Measurements from ENCODE around the gene TPGS2.
"Not testable (repeated sequence)": the region's sequence is repeated elsewhere in the genome, so short reads cannot be mapped to it uniquely, and the experiment has no call there.

TPGS2 gene

DNA sequence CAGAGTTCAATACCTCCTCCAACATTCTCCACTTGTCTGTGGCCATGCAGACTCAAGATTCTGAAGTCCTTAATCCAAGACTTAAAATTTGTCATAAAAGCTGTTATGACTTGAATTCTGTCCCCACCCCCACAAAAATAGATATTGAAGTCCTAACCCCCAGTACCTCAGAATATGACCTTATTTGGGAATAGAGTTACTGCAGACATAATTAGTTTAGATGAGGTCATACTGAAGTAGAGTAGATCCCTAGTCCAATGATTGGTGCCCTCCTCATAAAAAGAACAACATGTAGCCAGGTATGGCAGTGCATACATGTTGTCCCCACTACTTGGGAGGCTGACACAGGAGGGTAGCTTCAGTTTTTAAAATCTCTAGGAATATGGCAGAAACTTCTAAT lies 9.2 kb downstream of the TPGS2 start:
- no peak for DNase-seq

DNA sequence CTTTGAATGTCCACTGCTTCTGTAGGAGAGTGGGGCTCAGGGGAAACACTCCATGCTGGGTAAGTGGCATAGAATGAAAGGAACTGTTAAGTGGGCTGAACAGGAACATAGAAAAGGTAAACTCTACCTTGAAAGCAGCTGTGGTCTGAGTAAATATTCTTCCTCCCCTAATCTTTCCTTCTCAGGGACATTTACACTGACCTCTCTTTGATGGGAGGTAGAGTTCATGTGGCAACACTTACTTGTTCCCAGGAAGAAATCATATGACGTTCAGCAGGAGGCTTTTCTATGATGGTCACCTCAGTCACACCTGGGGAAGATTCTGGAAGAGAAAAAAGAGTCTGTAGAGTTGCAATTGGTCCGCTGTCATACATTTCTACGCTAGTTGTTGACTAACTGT lies 10.2 kb downstream of the TPGS2 start:
- DNase-seq = no peak

DNA sequence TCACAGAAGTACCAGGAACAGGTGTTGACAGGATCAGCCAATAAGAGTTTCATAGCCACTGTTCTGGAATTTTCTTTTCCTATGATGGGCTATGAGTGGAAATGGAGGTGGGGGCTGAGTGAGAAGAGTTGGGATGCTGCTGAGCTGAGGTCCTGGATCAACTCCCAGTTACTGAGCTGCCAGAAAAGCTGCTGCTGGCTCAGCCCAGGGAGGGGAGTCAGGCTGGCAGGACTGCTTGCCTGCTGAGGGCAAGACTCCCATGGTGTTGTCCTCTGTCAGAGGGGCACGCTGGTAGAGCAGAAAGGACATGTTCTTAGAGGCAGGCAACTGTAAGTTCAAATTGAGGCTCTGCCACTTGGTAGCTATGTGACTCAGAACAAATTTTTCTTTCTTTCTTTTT lies 11.8 kb downstream of the TPGS2 start:
- no peak for DNase-seq

DNA sequence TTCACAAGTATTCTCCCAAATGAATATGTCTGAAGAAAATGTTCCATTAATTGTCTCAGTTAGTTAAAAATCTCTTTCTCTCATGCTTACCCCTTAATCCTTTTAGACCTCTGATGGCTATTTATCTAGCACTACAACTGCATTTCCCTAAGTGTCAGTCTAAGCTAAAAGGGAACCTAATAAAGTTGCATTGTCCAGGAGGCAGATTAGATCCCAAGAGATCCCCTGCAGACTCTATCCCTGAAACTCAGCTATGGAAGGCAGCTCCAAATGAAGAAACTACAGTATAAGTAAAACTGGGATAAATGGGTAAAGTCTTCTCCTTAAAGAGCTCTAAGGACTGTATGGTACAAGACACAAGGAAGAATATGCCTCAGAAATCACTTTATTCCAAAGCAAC lies 12.7 kb downstream of the TPGS2 start:
- DNase-seq = not testable (repeated sequence)

DNA sequence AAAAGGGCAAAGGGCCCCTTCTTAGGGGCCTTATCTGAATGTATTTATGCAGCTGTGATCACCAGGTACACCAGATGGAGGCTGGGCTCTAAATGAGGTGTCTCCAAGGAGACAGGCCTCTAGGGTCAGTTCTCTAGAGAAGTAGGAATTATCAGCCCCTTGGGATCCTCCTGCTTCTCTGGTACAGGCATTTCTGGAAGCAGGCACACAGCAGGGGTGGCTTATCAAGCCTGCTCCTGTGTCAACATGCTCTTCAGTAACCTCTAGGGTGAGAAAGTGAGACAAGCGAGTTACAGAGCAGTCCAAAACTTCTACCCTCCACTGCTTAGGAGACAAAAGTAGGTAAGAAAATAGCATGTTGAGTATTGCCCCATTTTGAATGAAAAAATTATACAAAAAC lies 13.8 kb downstream of the TPGS2 start:
- DNase-seq = no peak

DNA sequence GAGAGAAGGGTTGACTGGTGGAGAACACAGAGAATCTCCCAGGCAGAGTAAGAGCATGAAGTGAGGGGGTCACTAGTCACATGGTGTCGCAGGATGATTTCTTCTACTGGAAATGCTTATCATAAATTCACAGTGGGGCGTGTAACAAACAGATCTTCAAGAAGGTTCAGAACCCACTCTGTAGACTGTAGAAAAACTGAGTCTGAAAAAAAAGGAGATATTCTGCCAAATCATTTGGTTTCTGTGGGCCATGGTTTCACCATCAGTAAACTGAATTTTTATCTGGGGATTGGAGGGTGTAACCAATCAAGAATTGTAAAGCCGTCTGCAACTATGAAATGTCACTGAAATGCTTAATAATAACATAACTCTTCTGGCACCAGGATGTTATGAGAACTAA lies 15.0 kb downstream of the TPGS2 start:
- DNase-seq = no peak

DNA sequence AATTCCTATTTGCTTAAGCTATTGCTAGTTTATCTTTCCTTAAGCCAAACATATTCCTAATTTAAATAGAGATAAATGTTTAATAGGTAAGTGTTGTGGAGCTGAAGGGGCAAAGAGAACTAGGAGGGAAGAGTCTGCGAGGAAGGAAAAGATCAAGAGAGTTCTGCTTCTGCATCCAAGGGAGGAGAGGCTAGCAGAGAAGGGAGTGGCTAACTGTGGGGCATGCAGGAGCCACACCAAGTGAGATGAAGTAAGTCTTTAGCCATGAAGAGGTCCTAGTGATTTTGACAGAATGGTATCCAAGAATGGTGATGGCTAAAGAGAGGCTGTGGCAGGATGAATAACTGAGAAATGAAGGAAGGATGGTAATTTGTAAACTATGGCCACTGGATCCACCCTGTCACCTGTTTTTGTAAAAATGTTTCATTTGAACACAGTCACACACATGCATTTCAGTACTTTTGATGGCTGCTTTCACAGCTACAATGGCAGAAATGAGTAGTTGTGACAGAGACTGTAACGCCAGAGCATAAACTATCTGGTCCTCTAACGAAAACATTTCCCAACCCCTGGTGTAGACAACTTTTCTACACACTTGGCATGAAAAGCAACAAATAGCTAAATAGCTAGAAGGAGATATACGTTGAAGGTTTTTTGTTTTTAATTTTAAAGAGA lies 15.6 kb downstream of the TPGS2 start:
- no peak for DNase-seq

DNA sequence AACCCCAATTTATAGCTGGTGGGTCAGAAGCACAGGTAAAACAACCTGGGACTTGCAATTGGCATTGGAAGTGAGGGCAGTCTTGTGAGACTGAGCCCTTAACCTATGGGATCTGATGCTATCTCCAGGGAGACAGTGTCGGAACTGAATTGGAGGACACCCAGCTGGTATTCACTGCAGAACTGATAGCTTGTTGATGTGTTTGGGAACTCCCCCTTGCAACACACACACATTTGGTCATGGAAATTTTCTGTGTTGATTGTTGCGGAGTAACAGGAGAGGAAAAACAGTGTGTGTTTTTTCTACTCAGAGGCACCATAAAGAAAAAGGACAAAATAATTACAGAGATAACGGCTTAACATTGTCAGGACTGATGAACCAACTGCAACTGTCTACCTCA lies 16.1 kb downstream of the TPGS2 start:
- DNase-seq = no peak

DNA sequence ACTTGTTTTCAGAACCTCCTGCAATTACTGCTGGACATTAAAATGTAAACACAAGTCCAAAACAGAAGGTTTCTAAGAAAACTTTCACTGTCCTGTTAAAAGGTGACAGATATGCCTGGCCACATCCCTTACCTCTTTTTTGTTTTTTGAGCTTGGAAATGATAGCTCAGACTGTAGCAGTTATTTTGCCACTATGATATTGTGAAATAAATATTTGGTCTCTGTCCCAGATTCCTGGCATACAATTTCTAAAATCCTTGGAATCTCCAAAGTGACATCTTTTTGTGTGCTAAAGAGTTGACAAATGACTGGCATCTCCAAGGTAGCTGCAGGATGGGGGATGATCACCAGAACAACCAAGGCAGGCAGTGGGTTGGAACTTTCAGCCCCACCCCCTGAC lies 16.8 kb downstream of the TPGS2 start:
- no peak for DNase-seq

DNA sequence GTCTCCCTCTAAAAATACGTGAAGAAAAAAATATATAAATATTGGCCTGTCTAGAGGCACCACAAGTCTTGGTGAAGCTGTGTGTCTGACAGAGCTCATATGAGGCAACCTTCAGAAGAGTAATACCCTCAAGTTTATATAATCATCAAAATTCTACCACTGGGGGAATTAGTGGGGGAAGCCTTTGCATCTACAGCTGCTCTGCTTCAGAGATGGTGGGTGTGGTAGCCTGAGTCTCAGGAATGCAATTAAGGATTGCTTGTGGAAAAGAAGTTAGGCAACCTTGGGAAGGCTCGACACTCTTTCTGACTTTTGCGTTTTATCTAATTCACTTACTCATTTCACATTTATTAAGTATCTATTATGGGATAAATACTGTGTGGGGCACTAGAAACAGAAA lies 17.4 kb downstream of the TPGS2 start:
- DNase-seq = no peak

DNA sequence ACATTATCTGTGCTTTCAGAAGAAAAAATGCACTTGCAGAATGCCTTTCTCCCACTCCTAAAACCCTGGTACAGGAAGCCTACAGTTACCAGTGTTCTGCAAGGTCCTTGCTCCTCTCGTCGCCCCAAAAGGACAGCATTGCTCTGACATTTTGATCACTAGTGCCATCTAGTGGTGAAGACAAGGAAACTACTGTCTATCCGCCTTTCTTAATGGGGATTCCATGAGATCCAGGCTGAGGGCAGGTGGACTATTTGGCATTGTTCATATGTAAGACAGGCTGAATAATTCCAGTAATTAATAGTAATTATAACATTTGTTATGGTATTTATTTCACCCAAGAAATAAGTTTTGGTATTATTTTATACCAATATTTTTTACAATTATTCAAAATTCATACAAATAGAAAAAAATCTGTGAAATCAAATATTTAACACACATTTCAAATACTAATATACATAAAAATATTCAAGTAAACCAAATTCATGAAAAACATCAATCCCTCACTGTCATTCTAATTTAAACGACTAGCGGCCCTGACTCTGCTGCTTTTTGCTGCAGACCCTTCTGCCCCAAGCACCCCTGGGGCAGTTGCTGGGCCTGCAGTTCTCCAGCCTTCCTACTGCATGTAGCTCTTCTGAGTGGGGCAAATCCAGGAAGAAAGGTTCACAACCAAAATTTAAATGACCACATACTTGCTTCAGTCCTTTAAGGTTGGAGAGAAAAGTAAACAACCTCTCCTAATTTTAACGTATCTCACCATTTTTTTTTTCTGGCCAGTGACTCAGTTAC lies 19.0 kb downstream of the TPGS2 start:
- peak; percentile 40 for DNase-seq

DNA sequence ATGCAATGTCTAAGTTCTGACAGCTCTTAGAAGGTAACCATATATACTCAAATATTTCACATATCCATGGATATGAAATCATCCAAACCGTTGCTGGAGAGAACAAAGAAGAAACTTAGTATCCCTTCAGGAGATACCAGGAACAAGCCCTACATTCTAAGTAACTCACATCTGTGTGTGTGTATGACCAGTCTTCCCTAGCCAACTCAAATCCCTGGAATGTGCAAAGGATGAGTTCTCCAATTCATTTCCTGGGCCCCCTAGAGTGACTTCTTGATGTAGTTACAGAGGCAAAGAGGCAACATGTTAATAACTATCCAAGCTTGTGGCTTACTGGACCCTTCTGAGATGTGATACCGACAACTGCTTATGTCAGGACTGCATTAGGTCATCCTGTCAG lies 20.1 kb downstream of the TPGS2 start:
- DNase-seq = no peak

DNA sequence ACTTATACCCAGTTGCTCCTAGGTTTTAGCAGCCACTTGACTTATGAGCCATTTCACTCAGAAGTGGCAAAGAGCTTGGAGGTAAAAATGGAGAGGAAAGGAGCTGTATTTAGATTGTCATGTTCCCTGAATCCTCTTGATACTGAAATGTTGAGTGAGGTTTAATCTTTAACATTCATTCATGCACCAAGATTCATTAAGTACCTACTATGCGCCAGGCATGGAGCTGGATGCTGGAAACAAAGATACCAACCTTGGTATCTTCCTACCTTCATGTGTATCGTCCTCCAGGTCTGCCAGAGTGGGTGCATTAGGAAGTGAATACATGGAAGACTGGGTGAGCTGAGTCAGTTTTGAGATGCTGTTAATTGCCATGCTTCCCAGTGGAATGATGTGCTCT lies 23.7 kb downstream of the TPGS2 start:
- DNase-seq = no peak

DNA sequence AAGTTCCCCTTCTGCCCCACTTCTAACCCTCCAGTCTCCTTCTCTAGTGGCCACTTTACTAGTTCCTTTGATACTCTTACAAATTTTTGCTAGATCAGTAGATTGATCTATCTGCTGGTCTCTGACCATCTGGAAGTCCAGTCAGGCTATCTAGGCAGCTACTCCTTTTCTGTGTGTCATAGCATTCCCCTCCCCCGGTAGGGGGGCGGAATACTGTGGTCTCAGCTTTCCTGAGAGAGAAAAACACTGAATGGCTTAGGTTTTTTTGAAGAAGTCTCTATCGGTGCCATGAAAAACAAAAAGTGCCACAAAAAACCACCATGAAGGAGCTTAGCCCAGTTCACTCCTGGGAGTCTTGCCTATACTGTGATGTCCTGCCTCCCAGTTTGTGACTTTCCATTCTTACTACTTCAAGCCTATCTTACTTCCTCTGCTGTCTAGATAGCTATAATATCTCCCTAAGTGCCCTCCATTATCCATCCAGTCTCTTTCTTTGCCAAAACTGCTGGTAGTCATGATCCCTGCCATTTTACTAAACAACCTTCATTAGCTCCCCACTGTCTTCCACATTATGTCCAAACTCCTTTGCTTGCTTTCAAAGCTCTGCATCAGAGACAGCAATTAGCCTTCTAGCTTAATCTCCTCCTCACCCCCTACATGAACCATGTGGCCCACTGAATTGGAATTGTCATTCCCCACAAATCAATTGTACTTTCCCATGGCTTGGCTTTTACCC lies 29.9 kb downstream of the TPGS2 start:
- DNase-seq = no peak

DNA sequence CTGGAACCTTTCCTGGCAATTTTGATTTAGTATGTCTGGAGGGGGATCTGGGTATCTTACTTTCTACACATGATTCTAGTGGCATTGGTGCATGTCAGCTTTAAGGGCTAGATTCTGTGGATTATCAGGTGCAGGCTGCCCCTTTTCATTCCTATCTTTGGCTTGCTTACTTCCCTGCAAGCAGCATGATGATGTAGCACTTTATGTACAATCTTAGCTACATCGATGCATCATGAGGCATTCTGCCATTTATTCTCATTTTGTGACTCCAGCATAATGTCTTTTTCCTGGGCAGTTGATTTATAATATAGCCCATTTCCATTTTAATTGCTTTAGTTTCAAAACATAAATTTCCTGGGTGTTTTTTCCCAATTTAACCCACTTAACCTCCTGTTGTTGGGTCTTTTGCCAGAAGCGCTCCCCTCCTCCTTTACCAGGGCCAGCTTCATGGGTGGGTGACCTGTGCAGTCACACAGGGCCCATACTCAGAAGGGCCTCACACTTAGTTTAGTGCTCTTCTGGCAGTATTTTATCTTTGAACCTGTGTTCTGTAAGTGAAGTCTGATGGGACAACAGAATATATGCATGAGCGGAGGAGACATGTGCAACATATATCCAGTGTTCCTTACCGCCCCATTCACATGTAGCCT lies 36.0 kb downstream of the TPGS2 start:
- DNase-seq = no peak

DNA sequence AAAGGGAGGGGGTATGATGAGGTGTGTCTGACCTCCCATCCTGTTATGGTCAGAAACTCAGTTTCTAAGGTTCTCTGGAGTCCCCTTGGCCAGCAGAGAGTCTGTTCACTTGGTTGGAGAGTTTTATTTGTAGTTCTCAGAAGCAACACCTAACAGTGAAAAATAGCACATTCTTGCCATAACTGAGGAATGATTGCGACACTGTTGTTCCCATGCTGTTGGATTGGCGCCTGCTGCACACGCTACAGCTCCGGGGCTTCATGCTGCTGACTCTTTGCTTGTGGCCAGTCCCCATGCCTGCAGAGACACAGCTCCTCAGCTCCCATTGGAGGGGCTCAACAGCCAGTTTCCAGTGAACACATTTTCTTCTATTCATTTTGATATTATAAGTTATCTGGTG lies 42.1 kb downstream of the TPGS2 start:
- no peak for DNase-seq

DNA sequence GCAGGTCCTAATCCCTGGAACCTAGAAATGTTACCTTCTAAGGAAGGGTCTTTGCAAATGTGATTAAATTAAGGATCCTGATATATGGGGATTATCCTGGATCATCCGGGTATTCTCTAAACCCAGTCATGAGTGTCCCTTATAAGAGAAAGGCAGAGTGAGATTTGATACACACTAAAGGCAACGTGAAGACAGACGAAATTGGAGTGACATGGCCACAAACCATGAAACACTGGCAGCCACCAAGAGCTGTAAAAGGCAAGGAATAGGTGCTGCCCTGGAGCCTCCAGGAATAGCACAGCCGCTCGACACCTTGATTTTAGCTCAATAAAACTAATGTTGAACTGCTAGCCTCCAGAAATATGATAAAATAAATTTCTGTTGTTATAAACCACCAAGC lies 45.0 kb downstream of the TPGS2 start:
- DNase-seq = no peak

DNA sequence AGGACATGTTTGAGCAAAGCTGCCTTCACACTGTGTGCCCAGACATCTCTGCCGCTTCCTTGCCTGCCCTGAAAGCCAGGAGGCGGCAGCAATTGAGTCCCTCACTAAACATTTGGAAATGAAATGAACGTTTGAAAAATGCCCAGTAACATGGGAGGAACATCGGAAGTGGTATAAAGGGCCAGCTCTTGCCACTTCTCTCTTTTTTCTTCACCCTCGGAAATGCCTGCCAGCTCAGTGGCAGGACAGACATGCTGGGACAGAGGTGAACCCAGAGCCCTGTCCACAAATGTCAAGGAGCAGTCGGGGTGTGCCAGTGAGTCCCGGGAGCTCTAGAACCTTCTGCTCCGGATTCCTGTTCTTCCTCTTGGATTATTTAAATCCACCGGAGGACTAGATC lies 46.1 kb downstream of the TPGS2 start:
- no peak for DNase-seq

DNA sequence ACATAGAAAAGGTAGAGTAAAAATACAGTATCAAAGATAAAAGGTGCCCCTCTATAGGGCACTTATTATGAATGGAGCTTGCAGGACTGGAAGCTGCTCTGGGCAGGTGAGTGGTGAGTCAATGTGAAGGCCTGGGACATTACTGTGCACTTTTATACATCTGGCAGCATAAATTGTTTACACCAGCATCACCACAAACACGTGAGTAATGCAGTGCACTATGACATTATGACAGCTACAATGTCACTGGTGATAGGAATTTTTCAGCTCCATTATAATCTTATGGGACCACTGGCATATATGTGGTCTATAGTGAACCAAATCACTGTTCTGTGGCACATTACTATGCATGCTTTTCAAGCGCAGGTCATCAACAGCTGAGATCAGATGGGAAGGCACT lies 48.1 kb downstream of the TPGS2 start:
- DNase-seq = no peak

DNA sequence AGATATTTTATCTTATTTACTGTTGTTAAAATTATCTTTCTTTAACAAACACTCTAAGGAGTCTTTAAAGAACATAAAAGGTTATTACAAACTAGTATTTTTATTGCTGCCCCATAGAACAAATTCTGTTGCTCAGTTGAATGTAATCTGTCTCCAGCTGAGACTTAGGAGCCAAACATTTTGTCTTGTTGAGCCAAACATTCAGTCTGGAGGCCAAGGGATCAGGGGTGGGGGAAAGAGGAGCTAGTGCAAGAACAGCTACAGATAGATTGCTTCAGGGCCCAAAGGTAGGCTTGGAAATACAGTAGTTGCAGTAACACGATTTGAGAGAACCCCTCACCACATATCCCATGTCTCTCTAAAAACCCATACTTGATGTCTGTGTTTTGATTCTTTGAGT lies 51.2 kb downstream of the TPGS2 start:
- DNase-seq = no peak

DNA sequence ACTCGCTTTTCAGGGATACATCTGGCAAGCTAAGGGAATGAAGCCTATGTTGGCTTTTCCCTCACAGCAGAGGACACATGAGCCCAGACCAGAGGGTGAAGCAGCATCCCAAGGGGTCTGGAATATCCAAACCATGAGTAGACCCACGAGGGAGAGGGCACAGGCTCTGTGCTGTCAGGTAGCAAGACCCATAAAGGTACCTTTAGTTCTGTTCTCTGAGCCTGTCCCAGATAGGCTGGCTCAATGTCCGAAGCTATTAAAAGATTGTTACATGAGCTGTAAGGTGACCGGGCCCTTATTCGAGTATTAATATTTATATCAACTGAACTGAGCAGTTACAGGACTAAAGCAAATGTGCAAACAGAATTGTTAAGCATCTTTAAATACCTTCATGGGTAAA lies 52.2 kb downstream of the TPGS2 start:
- DNase-seq = no peak

DNA sequence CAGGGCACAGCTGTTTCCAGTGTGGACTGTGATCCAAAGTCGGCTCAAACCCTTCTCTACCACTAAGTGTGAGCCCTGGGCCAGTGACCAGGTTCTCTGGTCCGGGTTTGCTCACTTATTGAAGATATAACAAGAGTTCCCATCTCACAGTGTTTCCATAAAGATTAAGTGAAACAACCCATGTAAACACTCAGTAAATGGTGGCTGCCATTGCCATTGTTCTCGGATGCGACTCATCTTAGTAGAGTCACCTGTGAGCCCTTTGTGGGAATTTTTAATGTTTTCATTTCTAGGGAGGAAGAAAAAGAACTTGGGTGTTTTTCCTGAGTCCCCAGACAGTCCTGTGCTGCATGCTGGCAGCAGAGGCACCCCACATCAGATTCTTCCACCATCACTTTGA lies 53.4 kb downstream of the TPGS2 start:
- no peak for DNase-seq

DNA sequence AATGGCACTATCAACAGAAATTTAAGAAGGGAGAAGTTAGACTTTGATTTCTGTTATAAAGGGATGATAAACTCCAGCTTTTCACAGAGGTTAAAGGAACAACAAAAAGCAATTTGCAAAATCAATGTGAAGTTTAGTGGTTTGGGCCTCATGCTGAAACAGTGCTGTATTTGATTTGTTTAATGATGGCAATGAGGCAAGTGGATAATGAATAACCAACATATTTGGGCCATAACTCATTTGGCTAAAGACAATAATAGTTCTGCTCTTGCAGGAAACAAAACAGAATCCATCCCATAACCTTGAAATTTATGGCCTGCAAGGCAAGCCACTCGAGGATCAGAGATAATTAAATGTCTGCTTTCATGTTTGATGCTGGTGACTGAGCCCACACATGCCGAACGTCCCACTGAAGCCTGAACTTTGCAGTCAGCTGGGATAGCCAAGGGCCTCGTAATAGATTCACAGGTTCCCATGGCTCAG lies 56.5 kb downstream of the TPGS2 start:
- DNase-seq = no peak
